Suprapubic skin (tissue), 4 donors: Measurements from ENCODE around the gene USP31. TPM values are rescaled to one million over a fixed set of nuclear protein-coding genes. Genes with fewer than 3 reads are reported as not detected.

ENCODE experiments used
- DNase-seq, 2 donors: peaks; one replicate each; pipeline ENCODE4 v3.0.0-alpha.2; 2019; ENCODE audit warnings: low spot score in 2 of 2
- H3K27ac ChIP-seq: fragments of 200-600 bp; sonication (generic); one replicate; pipeline ENCODE4 v1.5.1; 2019
- H3K27me3 ChIP-seq: fragments of 200-600 bp; sonication (generic); one replicate; pipeline ENCODE4 v1.5.1; 2019
- H3K36me3 ChIP-seq: fragments of 200-600 bp; sonication (generic); one replicate; pipeline ENCODE4 v1.5.1; 2019
- H3K4me1 ChIP-seq: fragments of 200-600 bp; sonication (generic); one replicate; pipeline ENCODE4 v1.5.1; 2019
- H3K4me3 ChIP-seq: fragments of 200-600 bp; sonication (generic); one replicate; pipeline ENCODE4 v1.5.1; 2019; ENCODE audit warnings: mild to moderate bottlenecking
- H3K9me3 ChIP-seq: fragments of 200-600 bp; sonication (generic); one replicate; pipeline ENCODE4 v1.5.1; 2019
- EP300 ChIP-seq: sonication (generic); formaldehyde crosslinking; IDR thresholded peaks from one replicate; pipeline ENCODE4 v1.6.1; 2017; ENCODE audit warnings: antibody characterized with exemption
- POLR2A ChIP-seq, 2 donors: fragments of 450-650 bp; IDR thresholded peaks; one replicate each; pipeline ENCODE4 v1.6.1; 2017; ENCODE audit warnings: antibody characterized with exemption in 2 of 2, mild to moderate bottlenecking in 2 of 2, moderate library complexity in 2 of 2
- POLR2AphosphoS5 ChIP-seq, 3 donors: sonication (generic); formaldehyde crosslinking; IDR thresholded peaks; one replicate each; pipeline ENCODE4 v1.6.1; 2017; ENCODE audit warnings: antibody characterized with exemption in 3 of 3
- WGBS: methylation state at CpG from one replicate; pipeline ENCODE4 v1.1.5; 2018; 5-methylcytosine and 5-hydroxymethylcytosine counted together
- total RNA-seq, 4 donors: library from RNA; depleted of rRNA; stranded (reverse); fragments of >200 nt; gene quantifications; one replicate each; pipeline ENCODE4 v1.1.0, GENCODE V29; 2016
- TF ChIP-seq, protein P1 (sequence below), 2 donors: fragments of 200-600 bp in 1 of 2; fragments of 450-650 bp in 1 of 2; sonication (generic) in 1 of 2; IDR thresholded peaks; one replicate each; pipeline ENCODE4 v1.5.1; 2016 to 2019; ENCODE audit warnings: antibody characterized with exemption in 2 of 2, mild to moderate bottlenecking in 1 of 2, moderate library complexity in 1 of 2

USP31 gene
- total RNA-seq, 4 donors from 2014 or later: 22.0 to 44.7 (median 31.2) TPM

DNA sequence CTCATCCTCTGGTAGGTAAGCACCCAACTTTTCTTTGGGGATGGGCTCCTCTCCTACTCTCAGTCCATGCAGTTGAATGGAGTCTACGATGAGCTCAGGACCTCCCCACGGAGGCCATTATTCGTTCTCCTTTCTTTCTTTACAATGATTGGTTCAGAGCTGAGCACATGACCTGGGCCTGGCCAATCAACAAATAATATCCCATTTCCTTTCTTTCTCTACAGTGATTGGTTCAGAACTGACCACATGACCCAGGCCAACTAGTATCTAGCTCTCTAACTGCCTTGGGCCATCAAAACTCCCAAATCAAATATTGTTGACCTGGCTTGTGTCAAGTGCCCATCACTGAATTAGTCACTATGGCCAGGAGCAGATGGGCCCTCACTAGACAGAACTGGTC is 129.2 kb downstream of the USP31 start:
- Histone ChIP-seq H3K9me3 (no peaks in the 10 kb centered on the region), H3K4me3 (no peak overlapping the region), H3K27ac (no peak overlapping the region), H3K36me3 (no peaks in the 10 kb centered on the region), H3K27me3 (no peaks in the 10 kb centered on the region), H3K4me1 (no peaks in the 10 kb centered on the region)
- TF ChIP-seq EP300 (no peak), POLR2AphosphoS5 (IDR thresholded peaks at IDR 0.05) (no peak), POLR2A (IDR thresholded peaks at IDR 0.05) (no peak)
- TF ChIP-seq, protein P1, sequence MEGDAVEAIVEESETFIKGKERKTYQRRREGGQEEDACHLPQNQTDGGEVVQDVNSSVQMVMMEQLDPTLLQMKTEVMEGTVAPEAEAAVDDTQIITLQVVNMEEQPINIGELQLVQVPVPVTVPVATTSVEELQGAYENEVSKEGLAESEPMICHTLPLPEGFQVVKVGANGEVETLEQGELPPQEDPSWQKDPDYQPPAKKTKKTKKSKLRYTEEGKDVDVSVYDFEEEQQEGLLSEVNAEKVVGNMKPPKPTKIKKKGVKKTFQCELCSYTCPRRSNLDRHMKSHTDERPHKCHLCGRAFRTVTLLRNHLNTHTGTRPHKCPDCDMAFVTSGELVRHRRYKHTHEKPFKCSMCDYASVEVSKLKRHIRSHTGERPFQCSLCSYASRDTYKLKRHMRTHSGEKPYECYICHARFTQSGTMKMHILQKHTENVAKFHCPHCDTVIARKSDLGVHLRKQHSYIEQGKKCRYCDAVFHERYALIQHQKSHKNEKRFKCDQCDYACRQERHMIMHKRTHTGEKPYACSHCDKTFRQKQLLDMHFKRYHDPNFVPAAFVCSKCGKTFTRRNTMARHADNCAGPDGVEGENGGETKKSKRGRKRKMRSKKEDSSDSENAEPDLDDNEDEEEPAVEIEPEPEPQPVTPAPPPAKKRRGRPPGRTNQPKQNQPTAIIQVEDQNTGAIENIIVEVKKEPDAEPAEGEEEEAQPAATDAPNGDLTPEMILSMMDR (IDR thresholded peaks at IDR 0.05): no peak
- WGBS: 96% methylated on average over 3 of the region's 3 CpGs
- DNase-seq: no peak

DNA sequence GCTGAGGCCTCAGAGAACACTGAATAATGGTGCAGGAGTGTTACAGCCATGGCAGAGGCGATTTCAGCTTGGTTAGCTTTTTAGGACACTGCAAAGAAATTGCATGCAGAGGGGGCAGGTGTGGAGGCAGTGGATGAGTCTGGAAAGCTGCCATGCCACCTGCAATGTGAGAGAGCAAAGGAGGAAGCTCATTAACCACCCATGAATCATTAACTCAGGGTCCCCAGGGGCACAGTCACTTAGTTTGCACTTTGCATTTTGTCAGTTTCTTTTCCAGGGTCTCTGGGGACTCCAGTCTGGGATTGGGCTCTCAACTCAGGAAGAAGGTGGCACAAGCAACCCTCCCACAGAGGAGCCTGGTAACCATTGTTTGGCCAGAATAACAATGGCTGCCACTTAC is 132.9 kb downstream of the USP31 start:
- TF ChIP-seq EP300 (no peak), POLR2AphosphoS5 (IDR thresholded peaks at IDR 0.05) (no peak), POLR2A (IDR thresholded peaks at IDR 0.05) (no peak)
- TF ChIP-seq, protein P1 (IDR thresholded peaks at IDR 0.05): no peak
- H3K9me3 ChIP-seq: no peaks in the 10 kb centered on the region
- no peaks in the 10 kb centered on the region for H3K27me3 ChIP-seq
- 89% methylated on average over 1 of the region's 1 CpG for WGBS
- H3K4me1 ChIP-seq: no peaks in the 10 kb centered on the region
- no peaks in the 10 kb centered on the region for H3K36me3 ChIP-seq
- DNase-seq: no peak
- H3K4me3 ChIP-seq: no peak overlapping the region
- no peak overlapping the region for H3K27ac ChIP-seq

DNA sequence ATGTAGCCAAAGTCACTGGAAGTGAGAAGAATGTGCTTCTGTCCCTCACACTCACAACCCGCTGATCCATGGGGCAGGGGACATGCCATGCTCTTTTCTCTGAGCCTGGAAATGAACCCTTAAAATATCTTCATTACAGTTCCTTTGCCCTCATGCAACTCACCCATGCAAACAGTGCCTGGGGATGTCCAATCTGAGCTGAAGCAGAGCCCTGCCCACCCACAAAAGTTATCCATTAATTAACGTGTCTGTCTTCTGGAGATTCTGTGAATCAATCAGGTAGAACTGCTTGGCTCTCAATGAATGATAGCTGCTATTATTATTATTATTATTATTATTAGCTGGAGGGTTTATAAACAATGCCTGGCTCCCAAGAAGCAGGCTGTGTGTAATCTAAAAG is 133.7 kb downstream of the USP31 start:
- H3K27me3 ChIP-seq: no peaks in the 10 kb centered on the region
- H3K4me3 ChIP-seq: no peak overlapping the region
- H3K4me1 ChIP-seq: no peaks in the 10 kb centered on the region
- no peak overlapping the region for H3K27ac ChIP-seq
- H3K36me3 ChIP-seq: no peaks in the 10 kb centered on the region
- TF ChIP-seq EP300 (no peak), POLR2A (IDR thresholded peaks at IDR 0.05) (no peak), POLR2AphosphoS5 (IDR thresholded peaks at IDR 0.05) (no peak)
- TF ChIP-seq, protein P1 (IDR thresholded peaks at IDR 0.05): no peak
- WGBS: 60% methylated on average over 2 of the region's 2 CpGs
- H3K9me3 ChIP-seq: no peaks in the 10 kb centered on the region
- no peak for DNase-seq

DNA sequence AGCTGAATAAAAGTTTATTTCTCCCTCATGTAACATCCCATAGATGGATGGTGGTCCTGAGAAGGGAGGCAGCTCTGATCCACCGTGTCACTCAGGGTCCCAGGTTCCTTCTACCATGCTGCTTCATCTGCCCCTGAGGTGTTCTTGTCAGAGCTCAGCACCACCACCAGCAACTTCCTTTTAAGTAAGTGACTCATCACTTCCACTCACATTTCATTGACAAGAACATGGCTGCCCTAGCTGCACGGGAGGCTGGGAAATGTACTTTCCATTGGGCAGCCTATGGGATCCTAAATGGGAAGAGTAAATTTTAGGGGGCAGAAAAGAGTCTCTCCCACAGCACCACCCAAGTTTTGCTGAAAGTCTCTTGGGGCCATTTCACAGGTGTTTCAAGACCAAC is 134.7 kb downstream of the USP31 start:
- no peak overlapping the region for H3K27ac ChIP-seq
- TF ChIP-seq POLR2AphosphoS5 (IDR thresholded peaks at IDR 0.05): no peak
- TF ChIP-seq POLR2A (IDR thresholded peaks at IDR 0.05): no peak
- TF ChIP-seq, protein P1 (IDR thresholded peaks at IDR 0.05): no peak
- no peak for TF ChIP-seq EP300
- H3K4me1 ChIP-seq: no peaks in the 10 kb centered on the region

More for the DNA sequence above, 134.7 kb downstream of the USP31 start:
- WGBS: 51% methylated on average over 2 of the region's 2 CpGs
- Histone ChIP-seq H3K9me3 (no peaks in the 10 kb centered on the region), H3K36me3 (no peaks in the 10 kb centered on the region), H3K4me3 (no peak overlapping the region), H3K27me3 (no peaks in the 10 kb centered on the region)
- DNase-seq: no peak

Other genes with a start within 250 kb of the USP31 start
- 10 to 100 TPM in 3 of 4 donors, 1 to 10 TPM in 1; 8.5 to 25.6 (median 16.6) TPM for gene SCNN1G, start 33.3 kb upstream of the USP31 start, total RNA-seq
- 10 to 100 TPM; 36.8 to 73.6 (median 64.1) TPM for gene SCNN1B, start 152.8 kb upstream of the USP31 start, total RNA-seq